ENCODE results near the gene COQ10A. TPM values are rescaled to one million over a fixed set of nuclear protein-coding genes. Genes with fewer than 3 reads are reported as not detected.

Gene COQ10A
- total and polyA plus RNA-seq, 9 of the 15 experiments (the other 6 are each of a cell fraction or from before 2014, with no cell fraction given), result 3.1 to 26.4 (median 12.7) TPM

DNA sequence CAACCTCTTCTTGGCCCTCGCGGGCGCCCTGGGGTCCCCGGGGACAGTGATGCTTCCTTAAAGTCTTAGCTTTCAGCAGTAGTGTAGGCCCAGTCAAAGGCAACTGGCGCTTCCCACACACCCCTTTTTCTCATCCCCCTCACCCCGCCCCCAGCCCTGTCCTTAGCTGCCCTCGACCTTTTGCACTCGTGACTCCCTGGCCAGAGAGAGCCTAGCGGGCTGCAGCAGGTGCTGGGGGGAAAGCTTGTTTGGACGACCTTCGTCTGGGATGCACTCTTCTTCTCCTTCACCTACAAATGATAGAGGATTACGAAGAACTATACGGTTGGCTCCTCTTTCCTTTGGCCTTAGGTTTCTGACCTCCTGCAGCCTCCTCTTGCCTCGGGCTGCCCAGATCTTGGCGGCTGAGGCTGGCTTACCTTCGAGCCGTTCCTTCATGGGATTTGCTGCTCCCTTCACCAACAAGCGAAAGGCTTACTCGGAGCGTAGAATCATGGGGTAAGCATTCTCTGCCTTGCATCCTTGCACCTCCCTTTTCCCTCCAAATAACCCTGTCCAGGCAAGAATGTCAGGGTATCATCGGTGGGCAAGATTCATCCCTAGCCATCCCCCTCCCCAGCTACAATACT is 815 bp downstream of the COQ10A start (continued):
- TF ChIP-seq ZBTB11 (CRISPR knock-in tag; IDR thresholded peaks at IDR 0.05) (0 out of 6 replicates have a peak, but pooled peaks of 1 of the 3 experiments have one; percentile 3), SRSF7 (optimal IDR thresholded peaks at IDR 0.05; ENCODE audit: low read depth, low read length) (no peak), E2F8 (IDR thresholded peaks at IDR 0.05; ENCODE audit: low read depth, partially characterized antibody) (no peak), ZKSCAN8 (CRISPR knock-in tag; IDR thresholded peaks at IDR 0.05) (no peak), NR2C2 (CRISPR knock-in tag; IDR thresholded peaks at IDR 0.05) (no peak), NR2C2 (tag; IDR thresholded peaks at IDR 0.05) (peak; percentile 86), POLR3G (IDR thresholded peaks at IDR 0.05; ENCODE audit: extremely low read depth, insufficient read length, insufficient replicate concordance) (no peak), FOSL1 (tag; conservative IDR thresholded peaks at IDR 0.05) (no peak), TSC22D4 (tag; IDR thresholded peaks at IDR 0.05) (no peak), TGIF2 (CRISPR knock-in tag; IDR thresholded peaks at IDR 0.05) (no peak), ZNF133 (CRISPR knock-in tag; IDR thresholded peaks at IDR 0.05) (no peak), BHLHE40 (IDR thresholded peaks at IDR 0.05; ENCODE audit: low read length) (0 out of 2 replicates have a peak, but pooled peaks have one; percentile 14), ZNF197 (CRISPR knock-in tag; IDR thresholded peaks at IDR 0.05; ENCODE audit: low read depth) (no peak), ZBTB1 (CRISPR knock-in tag; IDR thresholded peaks at IDR 0.05; ENCODE audit: borderline replicate concordance, low read depth) (no peak), PREB (CRISPR knock-in tag; IDR thresholded peaks at IDR 0.05) (no peak)
- TF ChIP-seq, protein P1, sequence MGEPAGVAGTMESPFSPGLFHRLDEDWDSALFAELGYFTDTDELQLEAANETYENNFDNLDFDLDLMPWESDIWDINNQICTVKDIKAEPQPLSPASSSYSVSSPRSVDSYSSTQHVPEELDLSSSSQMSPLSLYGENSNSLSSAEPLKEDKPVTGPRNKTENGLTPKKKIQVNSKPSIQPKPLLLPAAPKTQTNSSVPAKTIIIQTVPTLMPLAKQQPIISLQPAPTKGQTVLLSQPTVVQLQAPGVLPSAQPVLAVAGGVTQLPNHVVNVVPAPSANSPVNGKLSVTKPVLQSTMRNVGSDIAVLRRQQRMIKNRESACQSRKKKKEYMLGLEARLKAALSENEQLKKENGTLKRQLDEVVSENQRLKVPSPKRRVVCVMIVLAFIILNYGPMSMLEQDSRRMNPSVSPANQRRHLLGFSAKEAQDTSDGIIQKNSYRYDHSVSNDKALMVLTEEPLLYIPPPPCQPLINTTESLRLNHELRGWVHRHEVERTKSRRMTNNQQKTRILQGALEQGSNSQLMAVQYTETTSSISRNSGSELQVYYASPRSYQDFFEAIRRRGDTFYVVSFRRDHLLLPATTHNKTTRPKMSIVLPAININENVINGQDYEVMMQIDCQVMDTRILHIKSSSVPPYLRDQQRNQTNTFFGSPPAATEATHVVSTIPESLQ (CRISPR knock-in tag; IDR thresholded peaks at IDR 0.05), result no peak

Measured in K562 (cell line).